Fibroblast of lung (primary cell): ENCODE measurements around the gene NR6A1. TPM values are rescaled to one million over a fixed set of nuclear protein-coding genes. Genes with fewer than 3 reads are reported as not detected.

Source experiments
- DNase-seq, 2 donors: peaks; one replicate each; pipeline versions ENCODE4 v3.0.0 to v3.0.0-alpha.2; 2010; ENCODE audit warnings: low read depth in 2 of 2
- H2AFZ ChIP-seq: 2 replicates; pipeline ENCODE4 v1.5.1; 2012; ENCODE audit warnings: low read length, control low read depth, inconsistent platforms
- H3K27ac ChIP-seq: 2 replicates; pipeline ENCODE4 v1.5.1; 2011; ENCODE audit warnings: low read length, control low read depth; ENCODE audit not compliant: insufficient read depth
- H3K27me3 ChIP-seq: 2 replicates; pipeline ENCODE4 v1.5.1; 2011; ENCODE audit warnings: mild to moderate bottlenecking, low read length; ENCODE audit not compliant: control insufficient read depth, insufficient read depth
- H3K36me3 ChIP-seq: 2 replicates; pipeline ENCODE4 v1.5.1; 2011; ENCODE audit warnings: low read length; ENCODE audit not compliant: control insufficient read depth, insufficient read depth
- H3K4me1 ChIP-seq: 2 replicates; pipeline ENCODE4 v1.5.1; 2011; ENCODE audit warnings: low read length; ENCODE audit not compliant: control insufficient read depth, insufficient read depth; ENCODE audit errors: extremely low read depth
- H3K4me2 ChIP-seq: 2 replicates; pipeline ENCODE4 v1.5.1; 2011; ENCODE audit warnings: low read length, control low read depth; ENCODE audit not compliant: insufficient read depth; ENCODE audit errors: extremely low read depth
- H3K4me3 ChIP-seq, 4 experiments: fragments of 200-600 bp in 1 of 4; sonication (generic) in 1 of 4; replicated peaks in 1 of 4; 2 replicates each; pipeline ENCODE4 v1.5.1; 2011 to 2016; ENCODE audit warnings: low read length in 4 of 4, low read depth in 3 of 4, mild to moderate bottlenecking in 3 of 4, control low read depth in 2 of 4, inconsistent platforms in 1 of 4, mixed read lengths in 1 of 4; ENCODE audit not compliant: insufficient read depth in 1 of 4; ENCODE audit errors: control extremely low read depth in 1 of 4
- H3K79me2 ChIP-seq: 2 replicates; pipeline ENCODE4 v1.5.1; 2012; ENCODE audit warnings: mild to moderate bottlenecking, low read length, inconsistent platforms; ENCODE audit not compliant: control insufficient read depth, insufficient read depth
- H3K9ac ChIP-seq: 2 replicates; pipeline ENCODE4 v1.5.1; 2011; ENCODE audit warnings: mild to moderate bottlenecking, low read length, control low read depth; ENCODE audit not compliant: insufficient read depth
- H3K9me3 ChIP-seq: 2 replicates; pipeline ENCODE4 v1.5.1; 2012; ENCODE audit warnings: low read depth, low read length; ENCODE audit not compliant: control insufficient read depth, insufficient read depth
- H4K20me1 ChIP-seq: 2 replicates; pipeline ENCODE4 v1.5.1; 2011; ENCODE audit warnings: low read length; ENCODE audit not compliant: control insufficient read depth, insufficient read depth; ENCODE audit errors: extremely low read depth
- EZH2 ChIP-seq: IDR thresholded peaks from 2 replicates; pipeline ENCODE4 v1.5.1; 2012; ENCODE audit warnings: low read length, control low read depth, mild to moderate bottlenecking; ENCODE audit errors: missing control alignments
- polyA plus RNA-seq, 2 donors: library from polyadenylated mRNA; depleted of rRNA in 1 of 2; stranded (reverse) in 1 of 2; unstranded in 1 of 2; fragments of >200 nt; gene quantifications; 2 replicates each; pipeline ENCODE4 v1.2.1, GENCODE V29; 2011 to 2012; ENCODE audit warnings: missing spikeins in 1 of 2
- total RNA-seq: library from RNA; depleted of rRNA; stranded (reverse); fragments of >200 nt; gene quantifications from 2 replicates; pipeline ENCODE4 v1.2.1, GENCODE V29; 2014
- TF ChIP-seq, protein P1 (sequence below), 2 donors: IDR thresholded peaks in 1 of 2; conservative IDR thresholded peaks in 1 of 2; 1 replicate in 1 of 2; 2 replicates in 1 of 2; pipeline ENCODE4 v1.5.1; 2011 to 2012; ENCODE audit warnings: low read length in 2 of 2, control low read depth in 1 of 2, inconsistent platforms in 1 of 2, low read depth in 1 of 2, mild to moderate bottlenecking in 1 of 2

Gene NR6A1
- total and polyA plus RNA-seq, 2 donors (not counting 1 experiment from before 2014, with no cell fraction given) = 0.07 to 0.50 TPM

DNA sequence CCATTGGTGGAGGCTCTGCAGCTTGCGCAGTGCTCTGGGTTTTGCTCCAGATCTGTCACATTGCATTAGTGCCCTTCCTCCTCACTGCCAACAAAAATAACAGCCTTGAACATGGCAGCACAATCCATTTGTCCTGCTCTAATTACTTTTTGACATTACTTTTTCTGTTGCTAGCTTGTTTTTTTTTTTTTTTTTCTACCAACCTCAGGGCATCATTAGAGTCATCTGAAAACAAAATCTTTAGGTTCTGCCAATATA lies 146.4 kb downstream of the NR6A1 start:
- no peak overlapping the region for H3K4me3 ChIP-seq
- no peak overlapping the region for H3K4me2 ChIP-seq
- H3K27ac ChIP-seq = no peak overlapping the region
- no peaks in the 10 kb centered on the region for H3K27me3 ChIP-seq
- peaks cover 2% of the 10 kb centered on the region for H3K4me1 ChIP-seq
- TF ChIP-seq, protein P1, sequence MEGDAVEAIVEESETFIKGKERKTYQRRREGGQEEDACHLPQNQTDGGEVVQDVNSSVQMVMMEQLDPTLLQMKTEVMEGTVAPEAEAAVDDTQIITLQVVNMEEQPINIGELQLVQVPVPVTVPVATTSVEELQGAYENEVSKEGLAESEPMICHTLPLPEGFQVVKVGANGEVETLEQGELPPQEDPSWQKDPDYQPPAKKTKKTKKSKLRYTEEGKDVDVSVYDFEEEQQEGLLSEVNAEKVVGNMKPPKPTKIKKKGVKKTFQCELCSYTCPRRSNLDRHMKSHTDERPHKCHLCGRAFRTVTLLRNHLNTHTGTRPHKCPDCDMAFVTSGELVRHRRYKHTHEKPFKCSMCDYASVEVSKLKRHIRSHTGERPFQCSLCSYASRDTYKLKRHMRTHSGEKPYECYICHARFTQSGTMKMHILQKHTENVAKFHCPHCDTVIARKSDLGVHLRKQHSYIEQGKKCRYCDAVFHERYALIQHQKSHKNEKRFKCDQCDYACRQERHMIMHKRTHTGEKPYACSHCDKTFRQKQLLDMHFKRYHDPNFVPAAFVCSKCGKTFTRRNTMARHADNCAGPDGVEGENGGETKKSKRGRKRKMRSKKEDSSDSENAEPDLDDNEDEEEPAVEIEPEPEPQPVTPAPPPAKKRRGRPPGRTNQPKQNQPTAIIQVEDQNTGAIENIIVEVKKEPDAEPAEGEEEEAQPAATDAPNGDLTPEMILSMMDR (conservative IDR thresholded peaks at IDR 0.05 in 1 of 2, IDR thresholded peaks at IDR 0.05 in 1 of 2; ENCODE audit: low read depth in 1 of 2, low read length in 2 of 2) = no peak
- no peak for TF ChIP-seq EZH2
- no peak for DNase-seq
- H3K36me3 ChIP-seq = no peaks in the 10 kb centered on the region
- no peak overlapping the region for H2AFZ ChIP-seq
- H3K79me2 ChIP-seq = no peaks in the 10 kb centered on the region
- H3K9ac ChIP-seq = no peak overlapping the region
- no peaks in the 10 kb centered on the region for H4K20me1 ChIP-seq
- no peaks in the 10 kb centered on the region for H3K9me3 ChIP-seq

DNA sequence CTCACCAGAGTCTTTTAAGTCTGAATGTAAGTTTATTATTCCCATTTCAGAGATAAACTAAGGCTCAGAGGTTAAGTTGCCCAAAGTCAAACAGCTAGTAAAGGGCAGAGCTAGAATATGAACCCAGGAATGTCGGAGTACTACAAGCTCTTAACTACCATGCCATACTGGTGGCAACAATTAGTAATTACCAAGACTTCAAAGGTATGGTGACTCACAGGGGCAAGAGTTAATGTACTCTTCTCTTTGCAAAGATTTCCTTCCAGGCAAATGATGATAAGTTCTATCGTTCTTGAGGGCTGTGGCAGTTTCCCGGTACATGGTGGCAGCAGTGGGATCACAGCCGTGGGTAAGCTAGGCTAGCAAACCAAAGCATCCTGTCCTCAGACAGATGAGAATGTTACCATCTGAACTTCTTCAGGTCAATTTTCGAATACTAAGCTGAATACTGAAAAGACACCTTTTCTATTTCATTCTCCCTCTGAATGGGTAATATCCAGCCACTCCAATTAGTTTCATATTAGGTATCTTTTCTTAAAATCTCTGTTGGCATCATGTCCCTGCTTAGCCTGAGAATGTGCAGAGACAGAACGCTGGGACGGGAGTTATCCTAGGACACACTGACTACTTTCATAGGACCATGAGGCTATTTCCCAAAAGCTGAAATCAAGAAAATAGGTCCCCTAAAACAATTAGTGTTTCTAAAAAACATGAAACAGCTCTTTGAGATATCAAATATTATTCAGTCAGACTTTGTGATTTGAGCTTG lies 147.0 kb downstream of the NR6A1 start:
- no peaks in the 10 kb centered on the region for H3K27me3 ChIP-seq
- no peak for TF ChIP-seq EZH2
- TF ChIP-seq, protein P1 (conservative IDR thresholded peaks at IDR 0.05 in 1 of 2, IDR thresholded peaks at IDR 0.05 in 1 of 2; ENCODE audit: low read depth in 1 of 2, low read length in 2 of 2) = no peak

DNA sequence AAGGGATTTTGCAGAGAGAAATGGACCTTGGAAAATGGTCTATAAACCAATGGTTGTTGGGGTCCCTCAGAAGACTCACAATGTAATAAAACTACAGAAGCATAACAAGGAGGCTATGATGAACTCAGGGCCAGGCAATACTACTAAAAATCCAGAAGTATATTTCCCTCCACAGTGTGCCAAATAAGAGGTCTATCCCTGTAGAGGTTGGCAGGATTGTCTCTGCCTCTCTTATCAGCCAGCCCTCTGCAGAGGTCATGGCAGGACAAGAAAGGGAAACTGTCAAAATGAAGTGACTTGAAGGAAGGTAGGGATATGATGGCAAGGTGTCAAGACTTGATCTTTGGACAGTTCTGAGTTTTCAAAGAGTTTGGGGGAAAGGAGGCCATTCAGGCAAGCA lies 148.2 kb downstream of the NR6A1 start:
- H3K79me2 ChIP-seq = no peaks in the 10 kb centered on the region
- H3K36me3 ChIP-seq = no peaks in the 10 kb centered on the region
- H3K9me3 ChIP-seq = no peaks in the 10 kb centered on the region
- H3K27ac ChIP-seq = no peak overlapping the region
- H2AFZ ChIP-seq = no peak overlapping the region
- H3K4me2 ChIP-seq = no peak overlapping the region
- H3K9ac ChIP-seq = no peak overlapping the region
- no peaks in the 10 kb centered on the region for H3K27me3 ChIP-seq
- no peak for DNase-seq
- no peak overlapping the region for H3K4me3 ChIP-seq
- H3K4me1 ChIP-seq = peaks cover 2% of the 10 kb centered on the region
- H4K20me1 ChIP-seq = no peaks in the 10 kb centered on the region
- no peak for TF ChIP-seq EZH2
- TF ChIP-seq, protein P1 (conservative IDR thresholded peaks at IDR 0.05 in 1 of 2, IDR thresholded peaks at IDR 0.05 in 1 of 2; ENCODE audit: low read depth in 1 of 2, low read length in 2 of 2) = no peak

More for the DNA sequence above, 147.0 kb downstream of the NR6A1 start:
- Histone ChIP-seq H3K79me2 (no peaks in the 10 kb centered on the region), H2AFZ (no peak overlapping the region), H3K9me3 (no peaks in the 10 kb centered on the region), H4K20me1 (no peaks in the 10 kb centered on the region), H3K4me1 (peaks cover 2% of the 10 kb centered on the region), H3K4me3 (no peak overlapping the region), H3K9ac (no peak overlapping the region), H3K36me3 (no peaks in the 10 kb centered on the region), H3K27ac (no peak overlapping the region), H3K4me2 (no peak overlapping the region)
- no peak for DNase-seq
